HL-60 (cell line): ENCODE data around the gene LTA4H.

Experiments used
- DNase-seq, 2 experiments: peaks; one replicate each; pipeline ENCODE4 v3.0.0-alpha.2; 2010 to 2020; ENCODE audit warnings: low read depth in 1 of 2, low spot score in 1 of 2
- H3K27ac ChIP-seq: fragments of 250-450 bp; sonication (Bioruptor Pico); replicated peaks from 2 replicates; pipeline ENCODE4 v1.5.1; 2020; ENCODE audit warnings: mild to moderate bottlenecking, moderate library complexity
- H3K27me3 ChIP-seq: fragments of 250-450 bp; sonication (Bioruptor Pico); 2 replicates; pipeline ENCODE4 v1.5.1; 2021; ENCODE audit warnings: mild to moderate bottlenecking, moderate library complexity; ENCODE audit not compliant: insufficient read depth, poor library complexity, severe bottlenecking
- H3K4me3 ChIP-seq: replicated peaks from 2 replicates; pipeline ENCODE4 v1.5.1; 2011; ENCODE audit warnings: mild to moderate bottlenecking, control low read depth, low read length; ENCODE audit not compliant: insufficient read depth
- CTCF ChIP-seq: IDR thresholded peaks from one replicate; pipeline ENCODE4 v1.5.1; 2011; ENCODE audit warnings: low read length, control low read depth, inconsistent platforms; ENCODE audit not compliant: insufficient read depth
- GABPA ChIP-seq: IDR thresholded peaks from 2 replicates; pipeline ENCODE4 v1.6.1; 2012; ENCODE audit warnings: low read depth
- POLR2AphosphoS5 ChIP-seq: IDR thresholded peaks from 2 replicates; pipeline ENCODE4 v1.6.1; 2012; ENCODE audit warnings: low read depth
- SPI1 ChIP-seq: IDR thresholded peaks from 2 replicates; pipeline ENCODE4 v1.6.1; 2012; ENCODE audit warnings: low read depth, mild to moderate bottlenecking, borderline replicate concordance
- TF ChIP-seq, protein P1 (sequence below): IDR thresholded peaks from 2 replicates; pipeline ENCODE4 v1.6.1; 2012; ENCODE audit warnings: low read depth; ENCODE audit not compliant: insufficient replicate concordance

LTA4H gene

DNA sequence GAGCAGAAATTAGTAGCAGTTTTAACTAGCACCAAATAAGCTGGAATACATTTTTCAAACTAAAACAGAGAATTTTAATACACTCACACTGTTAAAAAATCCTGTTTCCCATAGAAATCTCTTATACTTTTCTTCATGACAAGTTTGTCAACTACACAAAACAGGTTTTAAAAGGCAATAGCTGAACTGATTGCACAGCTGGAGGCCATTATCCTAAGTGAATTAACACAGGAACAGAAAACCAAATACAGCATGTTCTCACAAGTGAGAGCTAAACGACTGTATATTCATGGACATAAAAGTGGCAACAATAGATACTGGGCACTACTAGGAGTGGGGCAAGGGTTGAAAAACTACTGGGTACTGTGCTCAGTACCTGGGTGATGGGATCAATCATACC, 27.7 kb downstream of the LTA4H start:
- Histone ChIP-seq H3K27ac (no peak overlapping the region), H3K27me3 (no peaks in the 10 kb centered on the region), H3K4me3 (no peak overlapping the region)
- TF ChIP-seq CTCF (no peak), SPI1 (no peak)
- no peak for DNase-seq

- TF ChIP-seq SPI1 (no peak), GABPA (no peak), POLR2AphosphoS5 (no peak), CTCF (no peak)
- TF ChIP-seq, protein P1, sequence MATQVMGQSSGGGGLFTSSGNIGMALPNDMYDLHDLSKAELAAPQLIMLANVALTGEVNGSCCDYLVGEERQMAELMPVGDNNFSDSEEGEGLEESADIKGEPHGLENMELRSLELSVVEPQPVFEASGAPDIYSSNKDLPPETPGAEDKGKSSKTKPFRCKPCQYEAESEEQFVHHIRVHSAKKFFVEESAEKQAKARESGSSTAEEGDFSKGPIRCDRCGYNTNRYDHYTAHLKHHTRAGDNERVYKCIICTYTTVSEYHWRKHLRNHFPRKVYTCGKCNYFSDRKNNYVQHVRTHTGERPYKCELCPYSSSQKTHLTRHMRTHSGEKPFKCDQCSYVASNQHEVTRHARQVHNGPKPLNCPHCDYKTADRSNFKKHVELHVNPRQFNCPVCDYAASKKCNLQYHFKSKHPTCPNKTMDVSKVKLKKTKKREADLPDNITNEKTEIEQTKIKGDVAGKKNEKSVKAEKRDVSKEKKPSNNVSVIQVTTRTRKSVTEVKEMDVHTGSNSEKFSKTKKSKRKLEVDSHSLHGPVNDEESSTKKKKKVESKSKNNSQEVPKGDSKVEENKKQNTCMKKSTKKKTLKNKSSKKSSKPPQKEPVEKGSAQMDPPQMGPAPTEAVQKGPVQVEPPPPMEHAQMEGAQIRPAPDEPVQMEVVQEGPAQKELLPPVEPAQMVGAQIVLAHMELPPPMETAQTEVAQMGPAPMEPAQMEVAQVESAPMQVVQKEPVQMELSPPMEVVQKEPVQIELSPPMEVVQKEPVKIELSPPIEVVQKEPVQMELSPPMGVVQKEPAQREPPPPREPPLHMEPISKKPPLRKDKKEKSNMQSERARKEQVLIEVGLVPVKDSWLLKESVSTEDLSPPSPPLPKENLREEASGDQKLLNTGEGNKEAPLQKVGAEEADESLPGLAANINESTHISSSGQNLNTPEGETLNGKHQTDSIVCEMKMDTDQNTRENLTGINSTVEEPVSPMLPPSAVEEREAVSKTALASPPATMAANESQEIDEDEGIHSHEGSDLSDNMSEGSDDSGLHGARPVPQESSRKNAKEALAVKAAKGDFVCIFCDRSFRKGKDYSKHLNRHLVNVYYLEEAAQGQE, result no peak
- no peak overlapping the region for H3K27ac ChIP-seq
Observed at GRCh38 chr12:96006727-96007126, 28.7 kb downstream of the LTA4H start.

DNA sequence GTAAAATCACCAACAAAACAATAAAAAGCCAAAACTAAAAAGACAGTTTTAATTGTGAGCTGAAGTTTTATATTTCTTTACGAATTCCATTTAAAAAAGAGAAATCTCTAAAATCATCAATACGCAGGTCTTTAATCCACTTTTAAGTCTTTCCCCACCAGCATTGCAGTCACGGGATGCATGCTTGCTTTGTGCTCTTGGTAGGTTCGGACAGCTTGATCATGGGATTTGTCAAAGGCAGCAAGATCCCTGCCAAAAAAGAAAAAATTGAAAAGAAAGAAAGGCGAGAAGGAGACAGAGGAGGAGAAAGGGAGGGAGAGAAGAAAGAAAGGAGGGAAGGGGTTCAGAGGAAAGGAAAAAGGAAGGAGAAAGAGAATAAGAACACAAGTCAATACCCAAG, 34.5 kb downstream of the LTA4H start:
- Histone ChIP-seq H3K27me3 (no peaks in the 10 kb centered on the region), H3K4me3 (no peak overlapping the region), H3K27ac (no peak overlapping the region)
- TF ChIP-seq POLR2AphosphoS5, result no peak
- no peak for TF ChIP-seq CTCF
- TF ChIP-seq SPI1, result no peak
- TF ChIP-seq GABPA, result no peak
- TF ChIP-seq, protein P1, result no peak
- DNase-seq, result no peak

More at GRCh38 chr12:96006727-96007126, 28.7 kb downstream of the LTA4H start:
- H3K4me3 ChIP-seq, result no peak overlapping the region
- H3K27me3 ChIP-seq, result no peaks in the 10 kb centered on the region
- no peak for DNase-seq

DNA sequence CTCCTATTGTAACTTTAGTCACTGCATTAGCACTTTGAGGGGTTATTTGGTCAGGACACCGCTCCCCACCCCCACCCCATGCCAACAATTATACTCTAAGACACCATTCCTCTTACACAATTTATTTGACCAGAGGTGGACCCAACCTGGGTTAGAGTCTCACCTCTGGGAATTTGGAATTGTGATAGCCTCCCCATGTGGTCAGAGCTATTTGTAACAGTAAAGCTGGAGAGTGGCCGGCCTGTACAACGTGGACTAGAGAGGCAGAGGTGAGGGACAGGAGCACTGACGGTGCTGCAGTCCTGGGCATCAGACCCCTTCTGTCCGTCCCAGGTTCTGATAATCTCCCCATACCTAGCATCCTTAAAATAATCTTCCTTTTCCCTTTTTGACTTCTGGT, 35.9 kb downstream of the LTA4H start:
- Histone ChIP-seq H3K27me3 (no peaks in the 10 kb centered on the region), H3K27ac (no peak overlapping the region), H3K4me3 (no peak overlapping the region)
- TF ChIP-seq CTCF (no peak), POLR2AphosphoS5 (no peak)
- TF ChIP-seq, protein P1, result no peak
- no peak for DNase-seq
